ENCODE measurements around the gene UMOD.

UMOD gene

GRCh38 chr16:20291208-20292206 lies 61.0 kb downstream of the UMOD start:
- no peak for DNase-seq

DNA sequence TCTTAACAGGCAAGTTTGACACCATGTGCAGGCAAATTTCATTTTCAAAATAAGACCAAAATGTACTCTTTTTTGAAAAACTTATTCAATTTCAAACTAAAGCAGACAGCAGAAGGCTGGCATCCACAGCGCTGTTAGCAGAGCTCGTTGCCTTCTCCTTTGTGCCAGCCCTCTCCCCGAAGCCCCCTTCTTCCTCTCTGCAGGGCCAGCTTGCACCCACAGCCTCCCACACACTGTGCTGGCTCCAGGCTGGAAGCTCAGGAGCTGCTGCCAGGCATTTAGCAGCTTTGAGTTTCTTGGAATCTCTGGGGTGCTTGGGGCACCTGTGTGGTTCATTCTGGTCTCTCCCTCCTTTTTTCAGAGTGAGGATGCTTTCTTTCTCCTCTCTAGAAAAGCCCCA lies 62.9 kb downstream of the UMOD start:
- DNase-seq = no peak

GRCh38 chr16:20285993-20286499 lies 66.5 kb downstream of the UMOD start:
- DNase-seq = no peak

Measured in NCI-H446 (cell line).